ENCODE measurements around the gene RNF130. TPM values are rescaled to one million over a fixed set of nuclear protein-coding genes. Genes with fewer than 3 reads are reported as not detected.
"Not testable (repeated sequence)": the region's sequence is repeated elsewhere in the genome, so short reads cannot be mapped to it uniquely, and the experiment has no call there.

Gene RNF130
- total RNA-seq, 6 experiments from 2014 or later, result 66.7 to 119 (median 89.9) TPM

GRCh38 chr5:180093241-180093640 is 21.7 kb upstream of the RNF130 start:
- Histone ChIP-seq H3K36me3 (no peaks in the 10 kb centered on the region), H3K27me3 (no peaks in the 10 kb centered on the region), H3K27ac (no peak overlapping the region), H3K4me3 (no peak overlapping the region), H3K9me3 (no peaks in the 10 kb centered on the region), H3K4me1 (peaks cover 0 to 11% (median 4%) of the 10 kb centered on the region in 4 donors)
- no peak for DNase-seq
- TF ChIP-seq POLR2A (IDR thresholded peaks at IDR 0.05) (no peak), CTCF (IDR thresholded peaks at IDR 0.05) (no peak)
- 94% methylated on average over 6 of the region's 6 CpGs for WGBS (ENCODE audit: insufficient coverage, low coverage, low lambda C conversion rate, missing lambda C conversion rate)
- intact Hi-C loops (cut with DNase I), result no loop called here
- no peak for ATAC-seq

- Histone ChIP-seq H3K9me3 (no peaks in the 10 kb centered on the region), H3K4me3 (peak overlapping the region; percentile 40 to 56 (median 41)), H3K27ac (peak overlapping the region; percentile 13 to 65 (median 50)), H3K36me3 (no peaks in the 10 kb centered on the region), H3K4me1 (peaks cover 0 to 11% (median 4%) of the 10 kb centered on the region in 4 donors), H3K27me3 (no peaks in the 10 kb centered on the region)
- peak; percentile 41 to 50 (median 44) for TF ChIP-seq CTCF (IDR thresholded peaks at IDR 0.05)
- TF ChIP-seq POLR2A (IDR thresholded peaks at IDR 0.05), result no peak
- intact Hi-C loops (cut with DNase I), result no loop called here
- DNase-seq, result peak; percentile 63 to 81 (median 76)
- 12% methylated on average over 11 of the region's 17 CpGs for WGBS (ENCODE audit: insufficient coverage, low coverage, low lambda C conversion rate, missing lambda C conversion rate)
- peak; percentile 80 to 87 (median 83) for ATAC-seq
Observed at GRCh38 chr5:180090769-180091546, 19.4 kb upstream of the RNF130 start.

GRCh38 chr5:180090098-180090768 is 18.7 kb upstream of the RNF130 start:
- Histone ChIP-seq H3K4me3 (peak overlapping the region; percentile 40 to 56 (median 41)), H3K27me3 (no peaks in the 10 kb centered on the region), H3K9me3 (no peaks in the 10 kb centered on the region), H3K4me1 (peaks cover 0 to 11% (median 4%) of the 10 kb centered on the region in 4 donors), H3K27ac (peak overlapping the region; percentile 46 to 65 (median 57)), H3K36me3 (no peaks in the 10 kb centered on the region)
- TF ChIP-seq CTCF (IDR thresholded peaks at IDR 0.05), result peak; percentile 62 to 92 (median 89)
- TF ChIP-seq POLR2A (IDR thresholded peaks at IDR 0.05), result no peak
- intact Hi-C loops (cut with DNase I), result no loop called here
- peak; percentile 75 to 86 (median 80) for ATAC-seq
- peak; percentile 71 to 80 (median 77) for DNase-seq
- 12% methylated on average over 39 of the region's 58 CpGs for WGBS (ENCODE audit: insufficient coverage, low coverage, low lambda C conversion rate, missing lambda C conversion rate)

GRCh38 chr5:180089628-180090027 is 18.1 kb upstream of the RNF130 start:
- not testable (repeated sequence) for H3K27me3 ChIP-seq, H3K36me3 ChIP-seq, ATAC-seq, H3K9me3 ChIP-seq, DNase-seq
- intact Hi-C loops (cut with DNase I), result loop anchor here in 1 of 2 donors (10.0 kb wide), 1 partner anchor 115 kb away; no protein-coding TSS in a partner anchor
- Histone ChIP-seq H3K27ac (peak overlapping the region in 1 of 3 donors; percentile 46), H3K4me3 (peak overlapping the region in 1 of 3 donors; percentile 56), H3K4me1 (peaks cover 0 to 11% (median 4%) of the 10 kb centered on the region in 4 donors)
- WGBS (ENCODE audit: insufficient coverage, low coverage, low lambda C conversion rate, missing lambda C conversion rate), result 90% methylated on average over 15 of the region's 18 CpGs
